ENCODE data around the gene ARHGDIA.

DNA sequence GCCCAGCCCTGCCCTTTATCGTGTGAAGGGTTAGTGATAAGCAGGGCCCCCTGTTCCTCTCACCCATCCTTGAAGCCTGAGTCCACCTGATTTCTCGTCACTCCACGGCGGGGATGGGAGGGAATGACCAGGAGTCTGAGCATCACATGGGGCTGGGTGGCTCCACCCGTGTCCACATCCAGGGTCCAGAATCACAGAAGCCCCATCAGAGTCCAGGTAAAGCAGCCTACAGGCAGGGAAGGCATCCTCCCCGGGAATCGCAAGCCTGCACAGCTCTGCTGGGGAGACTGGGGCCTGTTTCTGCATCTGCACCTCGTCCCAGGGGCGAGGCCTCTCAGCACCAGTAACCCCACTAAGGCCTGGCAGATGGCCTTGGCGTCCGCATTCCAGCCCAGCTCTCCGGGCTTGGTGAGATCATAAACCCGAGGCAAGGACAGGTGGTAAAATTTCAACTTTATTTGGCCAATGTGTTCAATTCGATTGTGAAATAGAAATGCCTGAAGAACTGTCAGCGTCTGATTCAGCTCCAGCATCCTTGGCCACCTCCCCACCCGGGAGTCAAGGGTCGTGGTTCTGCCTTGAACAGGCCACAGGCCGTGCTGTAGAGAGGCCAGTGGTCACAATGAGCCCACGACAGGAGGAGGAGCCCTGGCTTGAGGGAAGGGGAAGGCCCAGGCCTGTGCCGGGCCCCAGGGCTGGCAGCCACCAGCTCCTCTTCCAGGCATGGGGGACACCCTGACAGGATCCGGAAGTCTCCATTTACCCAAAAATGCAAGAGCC is 28.2 kb downstream of the ARHGDIA start:
- TF ChIP-seq POLR2AphosphoS5 (IDR thresholded peaks at IDR 0.05; ENCODE audit: low read depth, low read length): no peak; the same call in 1 of the 2 replicates
- TF ChIP-seq, protein P1, sequence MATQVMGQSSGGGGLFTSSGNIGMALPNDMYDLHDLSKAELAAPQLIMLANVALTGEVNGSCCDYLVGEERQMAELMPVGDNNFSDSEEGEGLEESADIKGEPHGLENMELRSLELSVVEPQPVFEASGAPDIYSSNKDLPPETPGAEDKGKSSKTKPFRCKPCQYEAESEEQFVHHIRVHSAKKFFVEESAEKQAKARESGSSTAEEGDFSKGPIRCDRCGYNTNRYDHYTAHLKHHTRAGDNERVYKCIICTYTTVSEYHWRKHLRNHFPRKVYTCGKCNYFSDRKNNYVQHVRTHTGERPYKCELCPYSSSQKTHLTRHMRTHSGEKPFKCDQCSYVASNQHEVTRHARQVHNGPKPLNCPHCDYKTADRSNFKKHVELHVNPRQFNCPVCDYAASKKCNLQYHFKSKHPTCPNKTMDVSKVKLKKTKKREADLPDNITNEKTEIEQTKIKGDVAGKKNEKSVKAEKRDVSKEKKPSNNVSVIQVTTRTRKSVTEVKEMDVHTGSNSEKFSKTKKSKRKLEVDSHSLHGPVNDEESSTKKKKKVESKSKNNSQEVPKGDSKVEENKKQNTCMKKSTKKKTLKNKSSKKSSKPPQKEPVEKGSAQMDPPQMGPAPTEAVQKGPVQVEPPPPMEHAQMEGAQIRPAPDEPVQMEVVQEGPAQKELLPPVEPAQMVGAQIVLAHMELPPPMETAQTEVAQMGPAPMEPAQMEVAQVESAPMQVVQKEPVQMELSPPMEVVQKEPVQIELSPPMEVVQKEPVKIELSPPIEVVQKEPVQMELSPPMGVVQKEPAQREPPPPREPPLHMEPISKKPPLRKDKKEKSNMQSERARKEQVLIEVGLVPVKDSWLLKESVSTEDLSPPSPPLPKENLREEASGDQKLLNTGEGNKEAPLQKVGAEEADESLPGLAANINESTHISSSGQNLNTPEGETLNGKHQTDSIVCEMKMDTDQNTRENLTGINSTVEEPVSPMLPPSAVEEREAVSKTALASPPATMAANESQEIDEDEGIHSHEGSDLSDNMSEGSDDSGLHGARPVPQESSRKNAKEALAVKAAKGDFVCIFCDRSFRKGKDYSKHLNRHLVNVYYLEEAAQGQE (IDR thresholded peaks at IDR 0.05; ENCODE audit: insufficient read depth in 1 of 2, low read depth in 2 of 2, low read length in 2 of 2): no peak
- TF ChIP-seq SIN3A (IDR thresholded peaks at IDR 0.05; ENCODE audit: borderline replicate concordance, insufficient read depth, low read length): no peak
- no peak for TF ChIP-seq TAF1 (IDR thresholded peaks at IDR 0.05; ENCODE audit: borderline replicate concordance, insufficient read depth, low read length)

Data from PFSK-1 (cell line).